Loucy (cell line): ENCODE results near the gene DOCK8.

Experiments used
- EZH2phosphoT487 ChIP-seq: fragments of 200-600 bp; IDR thresholded peaks from 2 replicates; pipeline ENCODE4 v1.6.1; 2018; ENCODE audit warnings: antibody characterized with exemption, mild to moderate bottlenecking, moderate library complexity, borderline replicate concordance
- TF ChIP-seq, protein P1 (sequence below): fragments of 200-600 bp; sonication (generic); conservative IDR thresholded peaks from 2 replicates; pipeline ENCODE4 v1.5.1; 2014; ENCODE audit warnings: mild to moderate bottlenecking, antibody characterized with exemption, low read length

DNA sequence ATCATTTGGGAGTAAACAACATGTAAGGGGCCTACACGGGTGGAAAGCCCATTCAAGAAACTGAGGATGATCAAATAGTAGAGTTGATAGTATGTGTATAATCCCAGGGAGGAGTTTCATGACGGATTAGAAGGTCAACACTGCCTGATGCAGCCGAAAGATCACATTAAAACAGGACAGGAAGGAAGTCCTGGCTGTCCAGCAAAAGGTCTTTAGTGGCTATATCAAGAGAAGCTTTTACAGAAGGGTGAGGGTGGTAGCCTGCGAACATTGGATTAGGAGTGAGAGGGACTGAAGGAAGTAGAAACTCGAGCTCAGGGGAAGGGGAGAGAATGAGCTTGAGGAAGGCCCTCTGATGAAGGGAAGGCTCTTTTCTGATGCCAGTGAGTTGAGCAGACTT is 36.0 kb downstream of the DOCK8 start:
- TF ChIP-seq, protein P1, sequence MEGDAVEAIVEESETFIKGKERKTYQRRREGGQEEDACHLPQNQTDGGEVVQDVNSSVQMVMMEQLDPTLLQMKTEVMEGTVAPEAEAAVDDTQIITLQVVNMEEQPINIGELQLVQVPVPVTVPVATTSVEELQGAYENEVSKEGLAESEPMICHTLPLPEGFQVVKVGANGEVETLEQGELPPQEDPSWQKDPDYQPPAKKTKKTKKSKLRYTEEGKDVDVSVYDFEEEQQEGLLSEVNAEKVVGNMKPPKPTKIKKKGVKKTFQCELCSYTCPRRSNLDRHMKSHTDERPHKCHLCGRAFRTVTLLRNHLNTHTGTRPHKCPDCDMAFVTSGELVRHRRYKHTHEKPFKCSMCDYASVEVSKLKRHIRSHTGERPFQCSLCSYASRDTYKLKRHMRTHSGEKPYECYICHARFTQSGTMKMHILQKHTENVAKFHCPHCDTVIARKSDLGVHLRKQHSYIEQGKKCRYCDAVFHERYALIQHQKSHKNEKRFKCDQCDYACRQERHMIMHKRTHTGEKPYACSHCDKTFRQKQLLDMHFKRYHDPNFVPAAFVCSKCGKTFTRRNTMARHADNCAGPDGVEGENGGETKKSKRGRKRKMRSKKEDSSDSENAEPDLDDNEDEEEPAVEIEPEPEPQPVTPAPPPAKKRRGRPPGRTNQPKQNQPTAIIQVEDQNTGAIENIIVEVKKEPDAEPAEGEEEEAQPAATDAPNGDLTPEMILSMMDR = no peak
- no peak for TF ChIP-seq EZH2phosphoT487
